Activated B cell treated with CpG ODN at 0.5 μM for 24 hours (primary cell): ENCODE data around the gene ERCC6L. TPM values are rescaled to one million over a fixed set of nuclear protein-coding genes. Genes with fewer than 3 reads are reported as not detected.

ENCODE experiments used
- total RNA-seq: library from RNA; stranded (reverse); gene quantifications from 2 replicates; pipeline ENCODE4 v1.2.3, GENCODE V29; 2022

The ERCC6L gene
- total RNA-seq, 1 donor from 2014 or later, result 0.91 TPM

Other genes with a start within 250 kb of the ERCC6L start
- 2.9 TPM in 2 replicates for gene RTL5, start 107.1 kb downstream of the ERCC6L start, total RNA-seq
- 10.1 and 10.9 TPM in 2 replicates for gene PIN4, start 57.3 kb downstream of the ERCC6L start, total RNA-seq
- 1,509 and 1,643 TPM in 2 replicates for gene RPS4X, start 38.2 kb upstream of the ERCC6L start, total RNA-seq
- not detected in 2 replicates for gene CITED1, start 66.9 kb upstream of the ERCC6L start, total RNA-seq